Karpas-422 (cell line): ENCODE data around the gene BOC. TPM values are rescaled to one million over a fixed set of nuclear protein-coding genes. Genes with fewer than 3 reads are reported as not detected.
A peak's percentile ranks its signal among the peaks of the same experiment; 100 is the strongest.

Source experiments
- DNase-seq: peaks from one replicate; pipeline ENCODE4 v3.0.0-alpha.2; 2015
- H2AFZ ChIP-seq: fragments of 200-600 bp; sonication (generic); 2 replicates; pipeline ENCODE4 v1.6.1; 2014; ENCODE audit warnings: antibody characterized with exemption, low read length, mixed read lengths
- H3K27ac ChIP-seq: fragments of 200-600 bp; sonication (generic); 2 replicates; pipeline ENCODE4 v1.5.1; 2014; ENCODE audit warnings: mild to moderate bottlenecking, low read length, moderate library complexity
- H3K27me3 ChIP-seq: fragments of 200-600 bp; sonication (generic); 2 replicates; pipeline ENCODE4 v1.6.1; 2014; ENCODE audit warnings: low read length, mixed read lengths
- H3K36me3 ChIP-seq: fragments of 200-600 bp; sonication (generic); 2 replicates; pipeline ENCODE4 v1.6.1; 2014; ENCODE audit warnings: low read length, mixed read lengths; ENCODE audit not compliant: insufficient read depth
- H3K4me1 ChIP-seq: fragments of 200-600 bp; sonication (generic); 2 replicates; pipeline ENCODE4 v1.6.1; 2014; ENCODE audit warnings: mild to moderate bottlenecking, low read length, mixed read lengths
- H3K4me2 ChIP-seq: fragments of 200-600 bp; sonication (generic); 2 replicates; pipeline ENCODE4 v1.6.1; 2014; ENCODE audit warnings: low read length, low read depth, mild to moderate bottlenecking; ENCODE audit not compliant: poor library complexity, severe bottlenecking
- H3K4me3 ChIP-seq: fragments of 200-600 bp; sonication (generic); 2 replicates; pipeline ENCODE4 v1.5.1; 2014; ENCODE audit warnings: mild to moderate bottlenecking, antibody characterized with exemption, low read length, mixed read lengths
- H3K79me2 ChIP-seq: fragments of 200-600 bp; sonication (generic); 2 replicates; pipeline ENCODE4 v1.6.1; 2014; ENCODE audit warnings: mild to moderate bottlenecking, low read length, mixed read lengths
- H3K9ac ChIP-seq: fragments of 200-600 bp; sonication (generic); 2 replicates; pipeline ENCODE4 v1.6.0; 2014; ENCODE audit warnings: low read length
- H3K9me2 ChIP-seq: fragments of 200-600 bp; sonication (generic), shearing (Covaris generic); replicated peaks from 2 replicates; pipeline ENCODE4 v1.6.0; 2014; ENCODE audit warnings: mild to moderate bottlenecking, low read length, moderate library complexity; ENCODE audit not compliant: insufficient read depth
- H3K9me3 ChIP-seq: fragments of 300-700, 200-600 bp; sonication (generic); 2 replicates; pipeline ENCODE4 v1.6.1; 2014; ENCODE audit warnings: low read length, mixed read lengths
- H4K20me1 ChIP-seq: fragments of 200-600 bp; sonication (generic); 2 replicates; pipeline ENCODE4 v1.6.1; 2014; ENCODE audit warnings: mild to moderate bottlenecking, antibody characterized with exemption, low read length, low read depth; ENCODE audit not compliant: insufficient read depth
- total RNA-seq: library from RNA; depleted of rRNA; stranded (reverse); fragments of >200 nt; shearing (Covaris generic); gene quantifications from 2 replicates; pipeline ENCODE4 v1.2.3, GENCODE V29; 2014; ENCODE audit warnings: low replicate concordance

Gene BOC
- total RNA-seq, 1 experiment from 2014 or later, result 0.04 TPM

DNA sequence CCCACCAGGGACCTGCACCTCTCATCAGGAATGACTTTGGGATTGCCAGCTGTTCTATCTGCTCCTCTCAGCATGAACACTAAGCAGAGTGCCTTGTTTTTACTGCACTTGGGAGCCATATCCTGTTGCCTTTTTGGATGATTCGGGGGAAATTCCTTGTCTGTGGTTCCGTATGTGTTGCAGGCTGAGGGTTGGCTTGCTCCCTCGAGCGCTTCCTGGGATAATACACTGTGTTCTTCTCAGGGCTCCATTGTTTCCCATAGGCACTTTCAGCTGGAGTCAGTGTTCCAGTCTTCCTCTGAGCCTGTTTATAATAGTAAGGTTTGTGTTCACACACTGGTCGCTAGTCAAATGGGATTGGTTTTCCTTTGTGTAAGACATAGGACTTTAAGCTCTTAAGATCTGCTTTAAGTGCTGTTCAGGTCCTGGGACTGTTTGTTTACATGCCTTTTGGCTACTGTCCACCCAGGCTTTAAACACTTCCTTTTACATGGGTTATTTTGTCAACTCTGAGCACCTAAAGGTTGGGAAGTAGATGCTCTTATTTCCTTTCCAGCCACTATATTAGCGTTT is 23.4 kb downstream of the BOC start:
- Histone ChIP-seq H2AFZ (no peak overlapping the region), H3K9me3 (no peaks in the 10 kb centered on the region), H3K79me2 (no peaks in the 10 kb centered on the region), H3K9ac (no peak overlapping the region), H3K27me3 (no peaks in the 10 kb centered on the region), H4K20me1 (no peaks in the 10 kb centered on the region), H3K36me3 (no peaks in the 10 kb centered on the region), H3K27ac (no peak overlapping the region), H3K4me1 (no peaks in the 10 kb centered on the region), H3K4me2 (no peak overlapping the region), H3K9me2 (no peaks in the 10 kb centered on the region), H3K4me3 (no peak overlapping the region)
- DNase-seq, result no peak

GRCh38 chr3:113238503-113238902 is 27.1 kb downstream of the BOC start:
- no peaks in the 10 kb centered on the region for H3K4me1 ChIP-seq
- no peaks in the 10 kb centered on the region for H3K27me3 ChIP-seq
- H3K9me2 ChIP-seq, result no peaks in the 10 kb centered on the region
- no peaks in the 10 kb centered on the region for H4K20me1 ChIP-seq
- H3K79me2 ChIP-seq, result no peaks in the 10 kb centered on the region
- no peak overlapping the region for H3K4me2 ChIP-seq
- H3K27ac ChIP-seq, result no peak overlapping the region
- DNase-seq, result peak; percentile 44
- H3K9ac ChIP-seq, result no peak overlapping the region
- no peak overlapping the region for H2AFZ ChIP-seq
- no peaks in the 10 kb centered on the region for H3K36me3 ChIP-seq
- no peak overlapping the region for H3K4me3 ChIP-seq
- H3K9me3 ChIP-seq, result no peaks in the 10 kb centered on the region

DNA sequence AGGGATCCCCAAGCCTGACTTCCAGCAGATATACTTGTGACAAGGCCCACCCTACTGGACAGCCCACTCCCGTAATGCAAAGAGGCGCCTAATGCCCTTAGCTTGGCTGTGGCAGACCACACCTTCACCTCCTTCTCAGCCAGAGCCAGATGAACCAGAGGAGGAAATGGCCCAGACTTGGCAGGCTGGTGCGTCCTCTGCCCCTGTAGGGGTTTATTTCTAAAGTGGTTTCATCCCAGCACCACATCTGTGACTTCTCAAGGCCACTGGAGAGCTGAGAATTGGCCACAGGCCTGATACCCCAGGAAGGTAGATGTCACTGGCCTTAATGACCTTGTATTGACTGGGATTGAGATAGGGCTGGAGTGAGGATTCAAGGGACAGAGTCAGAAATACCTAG is 29.5 kb downstream of the BOC start:
- no peak overlapping the region for H3K4me2 ChIP-seq
- no peaks in the 10 kb centered on the region for H3K9me2 ChIP-seq

DNA sequence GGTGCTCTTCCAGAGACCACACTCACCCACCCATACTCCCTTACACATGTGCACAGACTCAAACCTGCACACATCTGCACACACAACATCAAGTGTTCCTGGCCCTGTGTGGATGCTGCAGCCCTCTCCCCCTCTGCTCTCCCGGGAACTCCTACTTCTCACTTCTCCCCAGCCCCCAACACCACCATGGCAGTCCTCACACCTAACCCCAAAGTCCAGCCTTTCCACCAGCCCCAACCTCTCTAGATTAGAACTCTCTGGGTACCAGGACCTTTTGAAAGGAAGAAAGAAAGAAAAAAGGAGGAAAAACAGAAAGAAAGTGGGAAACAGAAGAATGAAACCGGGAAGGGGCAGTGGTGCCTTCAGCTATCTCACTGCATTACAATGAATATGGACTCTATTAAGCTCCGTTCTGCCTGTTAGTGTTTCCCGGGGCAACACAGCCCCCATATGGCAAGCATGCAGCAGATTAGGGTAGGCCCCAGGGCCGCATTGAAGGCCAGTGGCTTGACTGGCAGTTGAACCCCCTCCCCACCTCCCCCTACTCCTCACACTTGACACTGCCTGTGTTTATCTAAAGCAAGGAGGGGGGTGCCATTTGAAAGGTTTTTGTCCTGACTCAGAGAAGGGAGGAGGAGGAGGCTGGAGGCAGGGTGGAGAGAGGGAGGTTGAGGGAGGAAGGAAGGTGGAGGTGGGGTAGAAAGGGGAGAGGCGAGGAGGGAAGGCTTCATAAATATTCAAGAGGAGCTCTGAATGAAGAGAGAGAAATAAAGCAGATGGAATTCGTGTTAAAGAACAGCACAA is 30.1 kb downstream of the BOC start:
- Histone ChIP-seq H3K4me2 (no peak overlapping the region), H3K9me3 (no peaks in the 10 kb centered on the region), H2AFZ (no peak overlapping the region), H3K27ac (no peak overlapping the region), H3K4me1 (no peaks in the 10 kb centered on the region), H3K9me2 (no peaks in the 10 kb centered on the region), H3K9ac (no peak overlapping the region), H3K79me2 (no peaks in the 10 kb centered on the region), H3K27me3 (no peaks in the 10 kb centered on the region), H3K4me3 (no peak overlapping the region), H3K36me3 (no peaks in the 10 kb centered on the region), H4K20me1 (no peaks in the 10 kb centered on the region)
- DNase-seq, result no peak

More for the DNA sequence above, 29.5 kb downstream of the BOC start:
- Histone ChIP-seq H3K27ac (no peak overlapping the region), H3K9me3 (no peaks in the 10 kb centered on the region), H3K27me3 (no peaks in the 10 kb centered on the region), H3K9ac (no peak overlapping the region), H3K4me3 (no peak overlapping the region), H3K36me3 (no peaks in the 10 kb centered on the region), H4K20me1 (no peaks in the 10 kb centered on the region), H2AFZ (no peak overlapping the region), H3K79me2 (no peaks in the 10 kb centered on the region), H3K4me1 (no peaks in the 10 kb centered on the region)
- no peak for DNase-seq

DNA sequence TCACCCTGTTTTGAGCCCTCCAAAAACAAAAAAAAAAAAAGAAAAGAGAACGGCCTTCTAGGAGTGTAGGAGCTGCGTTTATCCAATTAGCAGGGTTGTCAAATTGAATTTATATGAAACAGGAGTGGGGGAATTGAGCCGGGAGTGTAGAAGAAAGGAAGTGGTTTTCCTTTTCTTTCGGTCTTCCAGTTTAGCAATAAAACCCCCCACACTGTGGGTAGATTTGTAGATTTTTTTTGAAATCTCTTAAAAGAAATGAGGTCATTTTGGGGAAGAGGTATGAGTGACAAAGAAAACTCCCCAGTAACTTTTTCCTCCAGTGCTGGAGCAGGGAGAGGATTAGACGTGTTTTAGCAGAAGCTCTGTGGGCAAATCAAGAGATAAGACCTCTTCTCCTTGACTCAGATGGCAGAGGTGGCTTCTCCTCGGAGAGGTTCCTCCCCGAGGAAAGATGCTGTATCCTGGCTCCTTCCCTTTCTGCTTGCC is 30.8 kb downstream of the BOC start:
- no peak overlapping the region for H3K4me3 ChIP-seq
- no peaks in the 10 kb centered on the region for H4K20me1 ChIP-seq
- no peaks in the 10 kb centered on the region for H3K27me3 ChIP-seq
- no peak for DNase-seq
- no peak overlapping the region for H3K9ac ChIP-seq
- no peaks in the 10 kb centered on the region for H3K4me1 ChIP-seq
- H2AFZ ChIP-seq, result no peak overlapping the region
- no peak overlapping the region for H3K4me2 ChIP-seq
- H3K9me2 ChIP-seq, result no peaks in the 10 kb centered on the region
- H3K27ac ChIP-seq, result no peak overlapping the region
- no peaks in the 10 kb centered on the region for H3K36me3 ChIP-seq
- no peaks in the 10 kb centered on the region for H3K79me2 ChIP-seq
- no peaks in the 10 kb centered on the region for H3K9me3 ChIP-seq

DNA sequence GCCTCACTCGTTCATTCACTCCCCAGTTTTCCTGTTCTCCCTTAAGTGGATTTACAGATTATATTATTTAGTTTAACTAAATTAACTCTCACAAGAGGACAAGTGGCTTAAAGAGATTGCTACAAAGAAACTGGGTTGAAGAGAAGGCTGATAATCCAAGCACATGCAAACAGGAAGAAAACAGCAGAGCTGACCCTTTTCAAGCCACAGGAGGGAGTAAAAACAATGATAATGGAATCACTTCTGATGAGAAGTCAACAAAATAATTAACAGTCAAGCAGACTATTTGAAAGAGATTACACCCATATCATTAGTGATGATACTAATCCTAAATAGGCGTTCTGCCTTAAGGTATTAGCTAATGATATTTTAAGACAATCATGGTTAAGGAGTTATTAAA is 31.7 kb downstream of the BOC start:
- Histone ChIP-seq H4K20me1 (no peaks in the 10 kb centered on the region), H3K36me3 (no peaks in the 10 kb centered on the region), H3K27me3 (no peaks in the 10 kb centered on the region), H3K79me2 (no peaks in the 10 kb centered on the region), H3K9ac (no peak overlapping the region), H3K9me3 (no peaks in the 10 kb centered on the region), H3K4me3 (no peak overlapping the region), H3K27ac (no peak overlapping the region), H3K4me1 (no peaks in the 10 kb centered on the region), H2AFZ (no peak overlapping the region), H3K4me2 (no peak overlapping the region), H3K9me2 (no peaks in the 10 kb centered on the region)
- DNase-seq, result no peak

DNA sequence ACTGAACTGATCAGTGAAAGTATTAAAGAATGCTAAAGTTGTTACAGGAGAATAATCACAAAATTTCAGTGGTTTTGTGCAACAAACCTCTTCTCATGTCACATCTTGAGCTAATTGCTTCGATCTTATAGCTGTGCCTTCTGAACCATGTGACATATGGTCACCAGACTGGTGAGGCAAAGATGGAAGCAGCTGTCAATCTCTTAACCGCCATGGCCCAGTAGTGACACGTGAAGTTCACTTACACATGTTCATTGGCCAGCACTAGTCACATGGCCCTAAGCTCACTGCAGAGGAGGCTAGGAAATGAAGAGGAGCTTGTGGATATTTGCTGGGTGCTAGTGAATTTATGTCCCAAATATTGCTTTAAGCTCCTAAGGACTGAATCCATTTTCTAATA is 32.5 kb downstream of the BOC start:
- no peaks in the 10 kb centered on the region for H3K36me3 ChIP-seq
- no peaks in the 10 kb centered on the region for H4K20me1 ChIP-seq

GRCh38 chr3:113245761-113246161 is 34.4 kb downstream of the BOC start:
- Histone ChIP-seq H3K4me1 (no peaks in the 10 kb centered on the region), H3K9ac (no peak overlapping the region), H3K4me2 (no peak overlapping the region), H2AFZ (no peak overlapping the region), H3K27ac (no peak overlapping the region), H4K20me1 (no peaks in the 10 kb centered on the region), H3K9me3 (no peaks in the 10 kb centered on the region), H3K36me3 (no peaks in the 10 kb centered on the region), H3K27me3 (no peaks in the 10 kb centered on the region), H3K79me2 (no peaks in the 10 kb centered on the region), H3K4me3 (no peak overlapping the region), H3K9me2 (no peaks in the 10 kb centered on the region)
- no peak for DNase-seq

More for the DNA sequence above, 32.5 kb downstream of the BOC start:
- Histone ChIP-seq H3K9me2 (no peaks in the 10 kb centered on the region), H2AFZ (no peak overlapping the region), H3K4me3 (no peak overlapping the region), H3K4me1 (no peaks in the 10 kb centered on the region), H3K9ac (no peak overlapping the region), H3K4me2 (no peak overlapping the region), H3K27me3 (no peaks in the 10 kb centered on the region), H3K9me3 (no peaks in the 10 kb centered on the region), H3K27ac (no peak overlapping the region), H3K79me2 (no peaks in the 10 kb centered on the region)
- peak; percentile 47 for DNase-seq
